HL-60 (cell line): ENCODE results near the gene DCN.

Source experiments
- DNase-seq, 2 experiments: peaks; one replicate each; pipeline ENCODE4 v3.0.0-alpha.2; 2010 to 2020; ENCODE audit warnings: low read depth in 1 of 2, low spot score in 1 of 2
- H3K27ac ChIP-seq: fragments of 250-450 bp; sonication (Bioruptor Pico); replicated peaks from 2 replicates; pipeline ENCODE4 v1.5.1; 2020; ENCODE audit warnings: mild to moderate bottlenecking, moderate library complexity
- H3K27me3 ChIP-seq: fragments of 250-450 bp; sonication (Bioruptor Pico); 2 replicates; pipeline ENCODE4 v1.5.1; 2021; ENCODE audit warnings: mild to moderate bottlenecking, moderate library complexity; ENCODE audit not compliant: insufficient read depth, poor library complexity, severe bottlenecking
- H3K4me3 ChIP-seq: replicated peaks from 2 replicates; pipeline ENCODE4 v1.5.1; 2011; ENCODE audit warnings: mild to moderate bottlenecking, control low read depth, low read length; ENCODE audit not compliant: insufficient read depth
- GABPA ChIP-seq: IDR thresholded peaks from 2 replicates; pipeline ENCODE4 v1.6.1; 2012; ENCODE audit warnings: low read depth
- POLR2AphosphoS5 ChIP-seq: IDR thresholded peaks from 2 replicates; pipeline ENCODE4 v1.6.1; 2012; ENCODE audit warnings: low read depth
- SPI1 ChIP-seq: IDR thresholded peaks from 2 replicates; pipeline ENCODE4 v1.6.1; 2012; ENCODE audit warnings: low read depth, mild to moderate bottlenecking, borderline replicate concordance
- TF ChIP-seq, protein P1 (sequence below): IDR thresholded peaks from one replicate; pipeline ENCODE4 v1.5.1; 2011; ENCODE audit warnings: low read length, control low read depth, inconsistent platforms; ENCODE audit not compliant: insufficient read depth
- TF ChIP-seq, protein P2 (sequence below): IDR thresholded peaks from 2 replicates; pipeline ENCODE4 v1.6.1; 2012; ENCODE audit warnings: low read depth; ENCODE audit not compliant: insufficient replicate concordance

Gene DCN

GRCh38 chr12:91155990-91156389 lies 26.6 kb downstream of the DCN start:
- no peak for DNase-seq
- Histone ChIP-seq H3K4me3 (no peak overlapping the region), H3K27ac (no peak overlapping the region), H3K27me3 (no peaks in the 10 kb centered on the region)
- TF ChIP-seq SPI1 (no peak), POLR2AphosphoS5 (no peak), GABPA (no peak)
- TF ChIP-seq, protein P1, sequence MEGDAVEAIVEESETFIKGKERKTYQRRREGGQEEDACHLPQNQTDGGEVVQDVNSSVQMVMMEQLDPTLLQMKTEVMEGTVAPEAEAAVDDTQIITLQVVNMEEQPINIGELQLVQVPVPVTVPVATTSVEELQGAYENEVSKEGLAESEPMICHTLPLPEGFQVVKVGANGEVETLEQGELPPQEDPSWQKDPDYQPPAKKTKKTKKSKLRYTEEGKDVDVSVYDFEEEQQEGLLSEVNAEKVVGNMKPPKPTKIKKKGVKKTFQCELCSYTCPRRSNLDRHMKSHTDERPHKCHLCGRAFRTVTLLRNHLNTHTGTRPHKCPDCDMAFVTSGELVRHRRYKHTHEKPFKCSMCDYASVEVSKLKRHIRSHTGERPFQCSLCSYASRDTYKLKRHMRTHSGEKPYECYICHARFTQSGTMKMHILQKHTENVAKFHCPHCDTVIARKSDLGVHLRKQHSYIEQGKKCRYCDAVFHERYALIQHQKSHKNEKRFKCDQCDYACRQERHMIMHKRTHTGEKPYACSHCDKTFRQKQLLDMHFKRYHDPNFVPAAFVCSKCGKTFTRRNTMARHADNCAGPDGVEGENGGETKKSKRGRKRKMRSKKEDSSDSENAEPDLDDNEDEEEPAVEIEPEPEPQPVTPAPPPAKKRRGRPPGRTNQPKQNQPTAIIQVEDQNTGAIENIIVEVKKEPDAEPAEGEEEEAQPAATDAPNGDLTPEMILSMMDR, result no peak
- TF ChIP-seq, protein P2, sequence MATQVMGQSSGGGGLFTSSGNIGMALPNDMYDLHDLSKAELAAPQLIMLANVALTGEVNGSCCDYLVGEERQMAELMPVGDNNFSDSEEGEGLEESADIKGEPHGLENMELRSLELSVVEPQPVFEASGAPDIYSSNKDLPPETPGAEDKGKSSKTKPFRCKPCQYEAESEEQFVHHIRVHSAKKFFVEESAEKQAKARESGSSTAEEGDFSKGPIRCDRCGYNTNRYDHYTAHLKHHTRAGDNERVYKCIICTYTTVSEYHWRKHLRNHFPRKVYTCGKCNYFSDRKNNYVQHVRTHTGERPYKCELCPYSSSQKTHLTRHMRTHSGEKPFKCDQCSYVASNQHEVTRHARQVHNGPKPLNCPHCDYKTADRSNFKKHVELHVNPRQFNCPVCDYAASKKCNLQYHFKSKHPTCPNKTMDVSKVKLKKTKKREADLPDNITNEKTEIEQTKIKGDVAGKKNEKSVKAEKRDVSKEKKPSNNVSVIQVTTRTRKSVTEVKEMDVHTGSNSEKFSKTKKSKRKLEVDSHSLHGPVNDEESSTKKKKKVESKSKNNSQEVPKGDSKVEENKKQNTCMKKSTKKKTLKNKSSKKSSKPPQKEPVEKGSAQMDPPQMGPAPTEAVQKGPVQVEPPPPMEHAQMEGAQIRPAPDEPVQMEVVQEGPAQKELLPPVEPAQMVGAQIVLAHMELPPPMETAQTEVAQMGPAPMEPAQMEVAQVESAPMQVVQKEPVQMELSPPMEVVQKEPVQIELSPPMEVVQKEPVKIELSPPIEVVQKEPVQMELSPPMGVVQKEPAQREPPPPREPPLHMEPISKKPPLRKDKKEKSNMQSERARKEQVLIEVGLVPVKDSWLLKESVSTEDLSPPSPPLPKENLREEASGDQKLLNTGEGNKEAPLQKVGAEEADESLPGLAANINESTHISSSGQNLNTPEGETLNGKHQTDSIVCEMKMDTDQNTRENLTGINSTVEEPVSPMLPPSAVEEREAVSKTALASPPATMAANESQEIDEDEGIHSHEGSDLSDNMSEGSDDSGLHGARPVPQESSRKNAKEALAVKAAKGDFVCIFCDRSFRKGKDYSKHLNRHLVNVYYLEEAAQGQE, result no peak

- no peak overlapping the region for H3K4me3 ChIP-seq
- no peak for DNase-seq
- TF ChIP-seq SPI1 (no peak), GABPA (no peak), POLR2AphosphoS5 (no peak)
- TF ChIP-seq, protein P1, result no peak
- TF ChIP-seq, protein P2, result no peak
- no peak overlapping the region for H3K27ac ChIP-seq
- no peaks in the 10 kb centered on the region for H3K27me3 ChIP-seq
These were observed 28.5 kb downstream of the DCN start for GRCh38 chr12:91154131-91154530.

- H3K27ac ChIP-seq, result no peak overlapping the region
- H3K27me3 ChIP-seq, result no peaks in the 10 kb centered on the region
- no peak for TF ChIP-seq POLR2AphosphoS5
- no peak for TF ChIP-seq SPI1
- TF ChIP-seq, protein P2, result no peak
- TF ChIP-seq, protein P1, result no peak
- no peak for TF ChIP-seq GABPA
- DNase-seq, result no peak
- H3K4me3 ChIP-seq, result no peak overlapping the region
These were observed 38.6 kb downstream of the DCN start for GRCh38 chr12:91144053-91144452.
